Neural progenitor cell (in vitro differentiated cells): Measurements from ENCODE around the gene RERE. TPM values are rescaled to one million over a fixed set of nuclear protein-coding genes. Genes with fewer than 3 reads are reported as not detected.
A peak's percentile ranks its signal among the peaks of the same experiment; 100 is the strongest.

Experiments used
- DNase-seq: peaks from one replicate; pipeline ENCODE4 v3.0.0-alpha.2; 2016; ENCODE audit warnings: low spot score
- H2AFZ ChIP-seq: fragments of 200-600 bp; sonication (generic); replicated peaks from 2 replicates; pipeline ENCODE4 v1.6.1; 2016; ENCODE audit warnings: antibody characterized with exemption
- H3F3A ChIP-seq: fragments of 200-600 bp; sonication (generic); 2 replicates; pipeline ENCODE4 v1.6.1; 2016; ENCODE audit warnings: antibody characterized with exemption, low read depth
- H3K27ac ChIP-seq: fragments of 200-600 bp; sonication (generic); 2 replicates; pipeline ENCODE4 v1.5.1; 2016; ENCODE audit warnings: mild to moderate bottlenecking
- H3K27me3 ChIP-seq: fragments of 200-600 bp; sonication (generic); 2 replicates; pipeline ENCODE4 v1.6.1; 2016; ENCODE audit warnings: mild to moderate bottlenecking, moderate library complexity
- H3K36me3 ChIP-seq: fragments of 200-600 bp; sonication (generic); 2 replicates; pipeline ENCODE4 v1.5.1; 2016
- H3K4me1 ChIP-seq: fragments of 200-600 bp; sonication (generic); 2 replicates; pipeline ENCODE4 v1.6.1; 2016; ENCODE audit warnings: mixed run types
- H3K4me2 ChIP-seq: fragments of 200-600 bp; sonication (generic); 2 replicates; pipeline ENCODE4 v1.6.1; 2016
- H3K4me3 ChIP-seq: fragments of 200-600 bp; sonication (generic); 2 replicates; pipeline ENCODE4 v1.5.1; 2016
- H3K79me2 ChIP-seq: fragments of 200-600 bp; sonication (generic); 2 replicates; pipeline ENCODE4 v1.6.1; 2016; ENCODE audit warnings: low read depth
- H3K9ac ChIP-seq: fragments of 200-600 bp; sonication (generic); 2 replicates; pipeline ENCODE4 v1.6.1; 2016
- H3K9me3 ChIP-seq: fragments of 200-600 bp; sonication (generic); 2 replicates; pipeline ENCODE4 v1.5.1; 2016; ENCODE audit warnings: low read depth
- H4K20me1 ChIP-seq: fragments of 200-600 bp; sonication (generic); 2 replicates; pipeline ENCODE4 v1.6.1; 2016; ENCODE audit warnings: low read depth
- H3K27ac Mint-ChIP-seq: 3 replicates; pipeline ENCODE4 v1.8.0; 2021; ENCODE audit warnings: mixed read lengths
- H3K27me3 Mint-ChIP-seq: 2 replicates; pipeline ENCODE4 v1.8.0; 2022; ENCODE audit warnings: low read depth, mild to moderate bottlenecking, inconsistent platforms, moderate library complexity, mixed read lengths; ENCODE audit not compliant: insufficient read depth
- H3K36me3 Mint-ChIP-seq: 3 replicates; pipeline ENCODE4 v1.8.0; 2021; ENCODE audit warnings: mixed read lengths
- H3K4me1 Mint-ChIP-seq: 3 replicates; pipeline ENCODE4 v1.8.0; 2021; ENCODE audit warnings: mixed read lengths
- H3K4me3 Mint-ChIP-seq: 3 replicates; pipeline ENCODE4 v1.8.0; 2021; ENCODE audit warnings: mild to moderate bottlenecking, moderate library complexity, mixed read lengths
- H3K9me3 Mint-ChIP-seq: 3 replicates; pipeline ENCODE4 v1.8.0; 2020; ENCODE audit warnings: mixed read lengths
- EZH2 ChIP-seq: fragments of 200-600 bp; sonication (generic); IDR thresholded peaks from 2 replicates; pipeline ENCODE4 v1.6.1; 2017; ENCODE audit warnings: antibody characterized with exemption, mild to moderate bottlenecking, moderate library complexity
- EZH2phosphoT487 ChIP-seq: fragments of 200-600 bp; sonication (generic); IDR thresholded peaks from 2 replicates; pipeline ENCODE4 v1.6.1; 2017; ENCODE audit warnings: antibody characterized with exemption
- total RNA-seq: library from RNA; depleted of rRNA; stranded (reverse); fragments of >200 nt; gene quantifications from 2 replicates; pipeline ENCODE4 v1.2.3, GENCODE V29; 2015; ENCODE audit warnings: low replicate concordance
- TF ChIP-seq, protein P1 (sequence below): fragments of 200-600 bp; sonication (generic); IDR thresholded peaks from 2 replicates; pipeline ENCODE4 v1.5.1; 2017; ENCODE audit warnings: antibody characterized with exemption, mild to moderate bottlenecking

RERE gene
- total RNA-seq, 1 donor from 2014 or later: 29.8 TPM

DNA sequence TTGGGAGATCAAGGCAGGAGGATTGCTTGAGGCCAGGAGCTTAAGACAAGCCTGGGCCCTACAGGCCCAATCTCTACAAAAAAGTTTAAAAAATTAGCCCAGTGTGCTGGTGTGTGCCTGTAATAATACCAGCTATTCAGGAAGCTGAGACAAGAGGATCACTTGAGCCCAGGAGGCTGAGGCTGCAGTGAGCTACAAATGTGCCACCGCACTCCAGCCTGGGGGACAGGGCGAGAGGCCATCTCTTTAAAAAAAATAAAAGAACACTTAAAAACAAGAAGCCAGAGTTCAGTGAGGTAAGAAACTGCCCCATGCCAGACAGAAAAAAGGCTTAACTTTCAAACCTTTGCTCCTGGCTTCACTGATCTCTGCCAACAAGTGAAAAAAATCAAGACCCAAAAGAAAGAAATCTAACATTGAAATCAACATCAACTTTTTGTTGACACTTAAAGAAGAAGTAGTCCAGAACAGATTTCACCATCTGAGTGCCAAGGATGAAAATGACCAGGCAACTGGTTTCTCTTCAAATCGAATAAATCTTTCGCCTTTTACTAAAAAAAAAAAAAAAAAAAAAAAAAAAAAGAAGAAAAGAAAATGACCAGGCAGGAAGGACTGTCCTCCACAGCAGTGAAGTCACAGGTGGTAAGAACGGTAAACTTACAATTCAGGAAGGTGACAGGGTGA is 448.3 kb downstream of the RERE start:
- Mint-ChIP-seq H3K4me1 (peaks cover 83% of the 10 kb centered on the region), H3K27ac (no peak overlapping the region), H3K27me3 (peaks cover 8% of the 10 kb centered on the region), H3K9me3 (no peaks in the 10 kb centered on the region), H3K36me3 (peaks cover 23% of the 10 kb centered on the region), H3K4me3 (no peak overlapping the region)
- H3K27ac ChIP-seq: no peak overlapping the region
- H3F3A ChIP-seq: peaks cover 23% of the 10 kb centered on the region
- no peak overlapping the region for H3K4me3 ChIP-seq
- no peak overlapping the region for H3K9ac ChIP-seq
- H2AFZ ChIP-seq: no peak overlapping the region
- no peaks in the 10 kb centered on the region for H3K27me3 ChIP-seq
- TF ChIP-seq EZH2 (no peak), EZH2phosphoT487 (no peak)
- TF ChIP-seq, protein P1, sequence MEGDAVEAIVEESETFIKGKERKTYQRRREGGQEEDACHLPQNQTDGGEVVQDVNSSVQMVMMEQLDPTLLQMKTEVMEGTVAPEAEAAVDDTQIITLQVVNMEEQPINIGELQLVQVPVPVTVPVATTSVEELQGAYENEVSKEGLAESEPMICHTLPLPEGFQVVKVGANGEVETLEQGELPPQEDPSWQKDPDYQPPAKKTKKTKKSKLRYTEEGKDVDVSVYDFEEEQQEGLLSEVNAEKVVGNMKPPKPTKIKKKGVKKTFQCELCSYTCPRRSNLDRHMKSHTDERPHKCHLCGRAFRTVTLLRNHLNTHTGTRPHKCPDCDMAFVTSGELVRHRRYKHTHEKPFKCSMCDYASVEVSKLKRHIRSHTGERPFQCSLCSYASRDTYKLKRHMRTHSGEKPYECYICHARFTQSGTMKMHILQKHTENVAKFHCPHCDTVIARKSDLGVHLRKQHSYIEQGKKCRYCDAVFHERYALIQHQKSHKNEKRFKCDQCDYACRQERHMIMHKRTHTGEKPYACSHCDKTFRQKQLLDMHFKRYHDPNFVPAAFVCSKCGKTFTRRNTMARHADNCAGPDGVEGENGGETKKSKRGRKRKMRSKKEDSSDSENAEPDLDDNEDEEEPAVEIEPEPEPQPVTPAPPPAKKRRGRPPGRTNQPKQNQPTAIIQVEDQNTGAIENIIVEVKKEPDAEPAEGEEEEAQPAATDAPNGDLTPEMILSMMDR: no peak
- H3K36me3 ChIP-seq: no peaks in the 10 kb centered on the region
- DNase-seq: no peak
- peaks cover 84% of the 10 kb centered on the region for H4K20me1 ChIP-seq
- H3K9me3 ChIP-seq: no peaks in the 10 kb centered on the region
- no peak overlapping the region for H3K4me2 ChIP-seq
- peaks cover 44% of the 10 kb centered on the region for H3K4me1 ChIP-seq
- H3K79me2 ChIP-seq: peaks cover 68% of the 10 kb centered on the region

- H3K4me1 Mint-ChIP-seq: peaks cover 75% of the 10 kb centered on the region
- no peaks in the 10 kb centered on the region for H3K36me3 ChIP-seq
- H3K4me3 ChIP-seq: no peak overlapping the region
- H4K20me1 ChIP-seq: peaks cover 84% of the 10 kb centered on the region
- no peak overlapping the region for H3K27ac ChIP-seq
- no peak for DNase-seq
- peaks cover 29% of the 10 kb centered on the region for H3K36me3 Mint-ChIP-seq
- TF ChIP-seq, protein P1: no peak
- no peak for TF ChIP-seq EZH2
- TF ChIP-seq EZH2phosphoT487: no peak
- no peaks in the 10 kb centered on the region for H3K9me3 ChIP-seq
- H3K4me3 Mint-ChIP-seq: no peak overlapping the region
- H3K4me1 ChIP-seq: peaks cover 36% of the 10 kb centered on the region
- H3F3A ChIP-seq: peaks cover 9% of the 10 kb centered on the region
- peaks cover 6% of the 10 kb centered on the region for H3K27me3 Mint-ChIP-seq
- peaks cover 67% of the 10 kb centered on the region for H3K79me2 ChIP-seq
- no peaks in the 10 kb centered on the region for H3K27me3 ChIP-seq
- H3K27ac Mint-ChIP-seq: peak overlapping the region; percentile 32
- H3K9ac ChIP-seq: no peak overlapping the region
- no peak overlapping the region for H2AFZ ChIP-seq
- H3K4me2 ChIP-seq: no peak overlapping the region
- H3K9me3 Mint-ChIP-seq: no peaks in the 10 kb centered on the region
Observed at GRCh38 chr1:8367571-8368194, 449.8 kb downstream of the RERE start.

DNA sequence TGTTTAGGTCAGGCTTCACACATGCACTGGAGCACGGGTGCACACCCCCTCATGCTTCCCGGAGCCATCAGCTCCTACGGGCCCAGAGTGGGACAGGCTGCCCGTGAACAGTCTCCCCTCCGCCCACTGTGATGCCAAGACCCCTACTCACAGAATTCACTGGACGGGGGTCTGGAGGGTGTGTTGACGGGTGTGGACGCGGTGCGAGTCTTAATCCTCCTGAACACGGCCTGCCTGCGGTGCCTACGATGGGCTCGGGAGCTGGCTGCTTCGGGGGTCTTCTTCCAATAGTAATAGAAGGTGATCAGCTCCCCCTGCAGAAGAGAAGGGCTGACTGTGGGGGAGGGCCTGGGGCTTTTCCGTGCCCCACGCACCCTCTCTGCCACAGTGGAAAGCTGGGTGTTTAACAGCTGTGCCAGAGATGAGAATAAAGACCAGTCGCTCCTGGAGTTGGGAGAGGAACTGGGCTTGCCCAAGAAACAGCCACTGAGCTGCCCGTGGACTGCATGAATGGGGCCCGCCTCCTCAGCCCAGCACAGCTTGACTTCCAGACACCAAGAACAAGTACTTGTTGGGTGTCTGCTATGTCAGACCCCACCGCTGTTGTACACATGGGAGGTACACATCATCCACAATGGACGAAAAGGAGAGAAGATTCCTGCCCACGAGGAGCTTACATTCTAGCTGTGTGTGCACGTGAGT is 451.6 kb downstream of the RERE start:
- Histone ChIP-seq H3K9me3 (no peaks in the 10 kb centered on the region), H2AFZ (no peak overlapping the region), H3K27me3 (no peaks in the 10 kb centered on the region), H3K4me3 (no peak overlapping the region), H4K20me1 (peaks cover 73% of the 10 kb centered on the region), H3K4me2 (no peak overlapping the region), H3K79me2 (peaks cover 48% of the 10 kb centered on the region), H3K36me3 (no peaks in the 10 kb centered on the region), H3K27ac (no peak overlapping the region), H3F3A (no peaks in the 10 kb centered on the region), H3K9ac (no peak overlapping the region), H3K4me1 (peaks cover 18% of the 10 kb centered on the region)
- peaks cover 6% of the 10 kb centered on the region for H3K27me3 Mint-ChIP-seq
- DNase-seq: no peak
- peaks cover 36% of the 10 kb centered on the region for H3K36me3 Mint-ChIP-seq
- no peak for TF ChIP-seq EZH2phosphoT487
- TF ChIP-seq, protein P1: no peak
- TF ChIP-seq EZH2: no peak
- peaks cover 61% of the 10 kb centered on the region for H3K4me1 Mint-ChIP-seq
- peak overlapping the region; percentile 74 for H3K27ac Mint-ChIP-seq
- H3K4me3 Mint-ChIP-seq: no peak overlapping the region
- H3K9me3 Mint-ChIP-seq: no peaks in the 10 kb centered on the region
